HFF-Myc (cell line): ENCODE data around the gene PTBP3.

Source experiments
- DNase-seq: peaks from one replicate; pipeline ENCODE4 v3.0.0-alpha.2; 2011; ENCODE audit warnings: low read depth; ENCODE audit errors: extremely low read depth
- H3K4me3 ChIP-seq: replicated peaks from 2 replicates; pipeline ENCODE4 v1.5.1; 2011; ENCODE audit warnings: low read depth, mild to moderate bottlenecking, control low read depth, low read length
- CTCF ChIP-seq: IDR thresholded peaks from 2 replicates; pipeline ENCODE4 v1.5.1; 2012; ENCODE audit warnings: mild to moderate bottlenecking, low read depth, low read length, control low read depth; ENCODE audit errors: missing control alignments

PTBP3 gene

GRCh38 chr9:112247090-112247489, 86.3 kb downstream of the PTBP3 start:
- TF ChIP-seq CTCF, result no peak
- no peak overlapping the region for H3K4me3 ChIP-seq
- DNase-seq, result no peak

GRCh38 chr9:112245126-112245525, 88.3 kb downstream of the PTBP3 start:
- no peak for TF ChIP-seq CTCF
- no peak for DNase-seq
- H3K4me3 ChIP-seq, result no peak overlapping the region

GRCh38 chr9:112242147-112242804, 91.1 kb downstream of the PTBP3 start:
- TF ChIP-seq CTCF, result no peak
- no peak for DNase-seq
- no peak overlapping the region for H3K4me3 ChIP-seq

- no peak for TF ChIP-seq CTCF
- DNase-seq, result no peak
- H3K4me3 ChIP-seq, result no peak overlapping the region
Observed at GRCh38 chr9:112241491-112241890, 91.9 kb downstream of the PTBP3 start.

GRCh38 chr9:112239708-112240107, 93.7 kb downstream of the PTBP3 start:
- H3K4me3 ChIP-seq, result no peak overlapping the region
- no peak for TF ChIP-seq CTCF
- DNase-seq, result no peak

GRCh38 chr9:112239284-112239683, 94.1 kb downstream of the PTBP3 start:
- no peak overlapping the region for H3K4me3 ChIP-seq
- TF ChIP-seq CTCF, result no peak
- DNase-seq, result no peak

- no peak overlapping the region for H3K4me3 ChIP-seq
- no peak for TF ChIP-seq CTCF
- DNase-seq, result no peak
Observed at GRCh38 chr9:112234779-112235178, 98.6 kb downstream of the PTBP3 start.
